ENCODE measurements around the gene CHST15. TPM values are rescaled to one million over a fixed set of nuclear protein-coding genes. Genes with fewer than 3 reads are reported as not detected.

CHST15 gene
- total and polyA plus RNA-seq, 2 of the 4 experiments (the other 2 are of a cell fraction), result 0.14 to 0.18 TPM

- TF ChIP-seq RCOR1 (IDR thresholded peaks at IDR 0.05; ENCODE audit: insufficient replicate concordance, low read length), result no peak
- no peak for TF ChIP-seq BHLHE40 (IDR thresholded peaks at IDR 0.05; ENCODE audit: low read depth, low read length)
- TF ChIP-seq POLR2A (IDR thresholded peaks at IDR 0.05; ENCODE audit: low read depth, low read length), result no peak
- TF ChIP-seq FOS (IDR thresholded peaks at IDR 0.05; ENCODE audit: low read depth, low read length), result no peak
- TF ChIP-seq MXI1 (IDR thresholded peaks at IDR 0.05; ENCODE audit: borderline replicate concordance, low read depth, low read length), result no peak
- no peak for TF ChIP-seq SMC3 (IDR thresholded peaks at IDR 0.05; ENCODE audit: low read depth, low read length)
- no peak for TF ChIP-seq RFX5 (IDR thresholded peaks at IDR 0.05; ENCODE audit: low read depth, low read length)
- Histone ChIP-seq H3K27me3 (ENCODE audit: control insufficient read depth, insufficient read depth, low read length) (no peaks in the 10 kb centered on the region), H3K4me3 (ENCODE audit: insufficient read depth, low read depth, low read length) (no peak overlapping the region), H3K56ac (ENCODE audit: extremely low read depth, insufficient read depth, low read length) (no peak overlapping the region), H4K20me1 (ENCODE audit: insufficient read depth, low read length) (no peaks in the 10 kb centered on the region), H2BK5ac (ENCODE audit: low read depth, low read length, poor library complexity, severe bottlenecking) (no peak overlapping the region), H2BK120ac (ENCODE audit: low read depth, low read length) (no peak overlapping the region), H2BK15ac (ENCODE audit: low read depth, low read length) (no peak overlapping the region), H4K5ac (ENCODE audit: low read depth, low read length) (no peak overlapping the region), H3K4me2 (ENCODE audit: low read depth, low read length) (no peak overlapping the region), H4K91ac (ENCODE audit: insufficient read depth, low read depth, low read length) (no peak overlapping the region), H4K8ac (ENCODE audit: low read depth in 2 of 2, low read length in 2 of 2) (no peak overlapping the region), H3K36me3 (ENCODE audit: control insufficient read depth, insufficient read depth, low read length) (no peaks in the 10 kb centered on the region), H3K4ac (ENCODE audit: low read depth, low read length) (no peak overlapping the region), H3K23ac (ENCODE audit: low read depth, low read length) (no peak overlapping the region), H3K9me1 (ENCODE audit: insufficient read depth, low read length) (no peaks in the 10 kb centered on the region), H3K4me1 (ENCODE audit: control insufficient read depth, insufficient read depth, low read length) (no peaks in the 10 kb centered on the region), H3K79me1 (ENCODE audit: low read depth in 1 of 2, low read length in 2 of 2) (no peaks in the 10 kb centered on the region), H2AK9ac (replicated peaks; ENCODE audit: low read depth, low read length, poor library complexity) (no peak overlapping the region), H3K9ac (ENCODE audit: low read depth, low read length) (no peak overlapping the region), H3K14ac (replicated peaks; ENCODE audit: low read depth, low read length) (no peak overlapping the region), H2AK5ac (ENCODE audit: low read depth, low read length) (no peak overlapping the region), H3K18ac (ENCODE audit: low read depth, low read length) (no peak overlapping the region), H2BK20ac (ENCODE audit: low read depth, low read length) (no peak overlapping the region), H2AFZ (replicated peaks; ENCODE audit: low read length, poor library complexity) (no peak overlapping the region), H3K27ac (ENCODE audit: insufficient read depth, low read length) (no peak overlapping the region), H3K9me3 (ENCODE audit: control insufficient read depth, insufficient read depth, low read length) (peaks cover 9% of the 10 kb centered on the region; the same call in 1 of the 2 replicates)
- 60% methylated on average over 1 of the region's 9 CpGs; no CpG with 5 or more reads in 1 of the 2 experiments for WGBS, 2 experiments (ENCODE audit: extremely low coverage in 2 of 2, insufficient read length in 1 of 2)
- dilution Hi-C loops (cut with HindIII; ENCODE audit: low sequenced_read_pairs, unreplicated experiment) (no loop called here), intact Hi-C loops (cut with micrococcal nuclease) (no loop called here), in situ Hi-C loops (cut with MboI; ENCODE audit: low sequenced_read_pairs) (no loop called here)
- BruUV-seq (replicated peaks), result no TSS peak
- DNase-seq (no peak), ATAC-seq (ENCODE audit: low read depth) (no peak)
- ChIA-PET POLR2A (ENCODE audit: unreplicated experiment) (no interaction called here), CTCF (no interaction called here)
These were observed 77.4 kb downstream of the CHST15 start for GRCh38 chr10:124015991-124016390.

Data from IMR-90 (cell line).